ENCODE data around the gene ARL3.

DNA sequence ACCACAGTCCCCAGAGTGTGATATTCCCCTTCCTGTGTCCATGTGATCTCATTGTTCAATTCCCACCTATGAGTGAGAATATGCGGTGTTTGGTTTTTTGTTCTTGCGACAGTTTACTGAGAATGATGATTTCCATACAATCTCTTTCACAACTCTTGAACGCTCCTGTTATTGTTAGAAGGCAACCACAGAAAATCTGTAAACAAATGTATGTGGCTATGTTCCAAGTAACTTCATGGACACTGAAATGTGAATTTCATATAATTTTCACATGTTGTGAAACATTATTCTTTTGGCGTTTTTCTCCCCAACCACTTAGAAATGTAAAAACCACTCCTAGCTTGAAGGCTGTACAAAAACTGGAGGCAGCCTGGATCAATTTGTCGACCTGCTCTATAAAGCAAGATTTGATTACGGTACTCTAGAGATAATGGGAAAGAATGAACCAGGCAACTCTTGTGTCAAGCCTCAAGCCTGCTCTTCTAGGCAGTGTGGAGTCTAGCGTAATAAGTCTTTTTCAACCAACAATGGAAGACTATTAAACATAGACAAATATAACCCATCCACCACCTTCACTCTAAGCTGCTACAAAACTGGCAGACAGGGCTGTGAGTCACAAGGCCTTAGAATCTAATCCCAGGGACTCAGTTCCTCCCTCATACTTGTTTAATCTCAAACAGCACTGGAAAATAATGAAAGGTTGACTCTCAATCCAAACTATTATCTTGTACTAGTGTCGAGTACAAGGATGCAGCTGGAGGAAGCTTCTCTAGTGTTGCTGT is 22.7 kb downstream of the ARL3 start:
- TF ChIP-seq, protein P1, sequence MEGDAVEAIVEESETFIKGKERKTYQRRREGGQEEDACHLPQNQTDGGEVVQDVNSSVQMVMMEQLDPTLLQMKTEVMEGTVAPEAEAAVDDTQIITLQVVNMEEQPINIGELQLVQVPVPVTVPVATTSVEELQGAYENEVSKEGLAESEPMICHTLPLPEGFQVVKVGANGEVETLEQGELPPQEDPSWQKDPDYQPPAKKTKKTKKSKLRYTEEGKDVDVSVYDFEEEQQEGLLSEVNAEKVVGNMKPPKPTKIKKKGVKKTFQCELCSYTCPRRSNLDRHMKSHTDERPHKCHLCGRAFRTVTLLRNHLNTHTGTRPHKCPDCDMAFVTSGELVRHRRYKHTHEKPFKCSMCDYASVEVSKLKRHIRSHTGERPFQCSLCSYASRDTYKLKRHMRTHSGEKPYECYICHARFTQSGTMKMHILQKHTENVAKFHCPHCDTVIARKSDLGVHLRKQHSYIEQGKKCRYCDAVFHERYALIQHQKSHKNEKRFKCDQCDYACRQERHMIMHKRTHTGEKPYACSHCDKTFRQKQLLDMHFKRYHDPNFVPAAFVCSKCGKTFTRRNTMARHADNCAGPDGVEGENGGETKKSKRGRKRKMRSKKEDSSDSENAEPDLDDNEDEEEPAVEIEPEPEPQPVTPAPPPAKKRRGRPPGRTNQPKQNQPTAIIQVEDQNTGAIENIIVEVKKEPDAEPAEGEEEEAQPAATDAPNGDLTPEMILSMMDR (conservative IDR thresholded peaks at IDR 0.05): no peak
- TF ChIP-seq ZFX (IDR thresholded peaks at IDR 0.05): no peak

All from C4-2B (cell line).